HepG2 (cell line): ENCODE measurements around the gene TPST1. TPM values are rescaled to one million over a fixed set of nuclear protein-coding genes. Genes with fewer than 3 reads are reported as not detected.

Experiments used
- ATAC-seq: fragments of 200-7000 bp; cut with Tn5 transposase; 3 replicates; pipeline ENCODE4 v1.9.1; 2020; ENCODE audit warnings: mild to moderate bottlenecking, moderate library complexity
- BruUV-seq: library from RNA; stranded (reverse); fragments of 400-500 nt; replicated peaks from 2 replicates; lab custom pipeline; 2021; lab: Mats Ljungman, UMichigan
- CTCF ChIA-PET: fragments of 300-600 bp; formaldehyde crosslinking; extraction: SDS; loops from one replicate; lab custom pipeline; 2021; ENCODE audit warnings: low total read pairs, inconsistent platforms, low intra/inter-chr PET ratio; lab: Yijun Ruan, JAX
- POLR2A ChIA-PET: fragments of 350-600 bp; sonication (Branson Sonifier 250); formaldehyde crosslinking; loops from one replicate; lab custom pipeline; 2020; ENCODE audit warnings: antibody characterized with exemption, inconsistent platforms; lab: Yijun Ruan, JAX
- DNase-seq: peaks from one replicate; pipeline ENCODE4 v3.0.0-alpha.2; 2015; ENCODE audit warnings: low spot score
- FAIRE-seq: peaks from 3 replicates; lab custom pipeline; 2011; peaks lifted over from hg19 to GRCh38; lab: Jason Lieb, UNC
- H2AFZ ChIP-seq: one replicate; pipeline ENCODE4 v1.6.1; 2011; ENCODE audit warnings: low read length, inconsistent platforms
- H3K27ac ChIP-seq: fragments of 300-600 bp; 3 replicates; pipeline ENCODE4 v1.8.0; 2011; ENCODE audit warnings: mixed run types, mild to moderate bottlenecking, mixed read lengths, low read length, inconsistent platforms; ENCODE audit not compliant: insufficient read depth; ENCODE audit errors: extremely low read length
- H3K27me3 ChIP-seq, 2 experiments: fragments of 200-600 bp in 1 of 2; 2 replicates in 1 of 2; 3 replicates in 1 of 2; pipeline versions ENCODE4 v1.6.0 to v1.8.0; 2011; ENCODE audit warnings: low read length in 2 of 2, mild to moderate bottlenecking in 2 of 2, moderate library complexity in 2 of 2, inconsistent platforms in 1 of 2; ENCODE audit not compliant: insufficient read depth in 2 of 2, control insufficient read depth in 1 of 2
- H3K36me3 ChIP-seq, 2 experiments: fragments of 200-600 bp in 1 of 2; replicated peaks in 1 of 2; 2 replicates in 1 of 2; 3 replicates in 1 of 2; pipeline versions ENCODE4 v1.5.1 to v1.8.0; 2011; ENCODE audit warnings: low read length in 2 of 2, inconsistent platforms in 1 of 2; ENCODE audit not compliant: insufficient read depth in 2 of 2, control insufficient read depth in 1 of 2
- H3K4me1 ChIP-seq: 2 replicates; pipeline ENCODE4 v1.5.1; 2012; ENCODE audit warnings: low read length, inconsistent platforms; ENCODE audit not compliant: insufficient read depth
- H3K4me2 ChIP-seq: 2 replicates; pipeline ENCODE4 v1.6.0; 2011; ENCODE audit warnings: low read depth, low read length, inconsistent platforms
- H3K4me3 ChIP-seq, 3 experiments: fragments of 200-600 bp in 1 of 3; sonication (generic), shearing (Covaris generic) in 1 of 3; replicated peaks in 1 of 3; 2 replicates each; pipeline ENCODE4 v1.5.1; 2011 to 2016; ENCODE audit warnings: low read length in 3 of 3, inconsistent platforms in 2 of 3, low read depth in 2 of 3, mild to moderate bottlenecking in 2 of 3, control low read depth in 1 of 3, mixed read lengths in 1 of 3; ENCODE audit not compliant: insufficient read depth in 1 of 3
- H3K79me2 ChIP-seq: one replicate; pipeline ENCODE4 v1.6.1; 2011; ENCODE audit warnings: low read length, inconsistent platforms; ENCODE audit not compliant: insufficient read depth
- H3K9ac ChIP-seq: 2 replicates; pipeline ENCODE4 v1.6.0; 2011; ENCODE audit warnings: mild to moderate bottlenecking, low read depth, low read length, inconsistent platforms; ENCODE audit not compliant: insufficient read depth
- H3K9me3 ChIP-seq: 2 replicates; pipeline ENCODE4 v1.5.1; 2012; ENCODE audit warnings: mild to moderate bottlenecking, low read length
- H4K20me1 ChIP-seq: 2 replicates; pipeline ENCODE4 v1.6.0; 2011; ENCODE audit warnings: inconsistent platforms, mild to moderate bottlenecking, low read length, moderate library complexity; ENCODE audit not compliant: insufficient read depth
- ARHGAP35 ChIP-seq: sonication (generic); formaldehyde crosslinking; IDR thresholded peaks from 2 replicates; pipeline ENCODE4 v1.9.0; 2022; ENCODE audit warnings: mild to moderate bottlenecking, inconsistent platforms, moderate library complexity, missing genetic modification reagents, borderline replicate concordance
- ASH2L ChIP-seq: fragments of 300-600, 200-600 bp; sonication (generic); IDR thresholded peaks from 2 replicates; pipeline ENCODE4 v1.7.0; 2017; ENCODE audit warnings: low read depth, mild to moderate bottlenecking, moderate library complexity, mixed read lengths, low read length; ENCODE audit not compliant: insufficient read length
- CTCF ChIP-seq: sonication (generic); formaldehyde crosslinking; IDR thresholded peaks from 2 replicates; pipeline ENCODE4 v1.5.0; 2020; ENCODE audit warnings: mild to moderate bottlenecking, missing genetic modification reagents, moderate library complexity
- FOXA1 ChIP-seq, 2 experiments: fragments of 450-650 bp in 1 of 2; sonication (generic) in 1 of 2; formaldehyde crosslinking in 1 of 2; IDR thresholded peaks; 2 replicates each; pipeline versions ENCODE4 v1.4.0 to v1.6.1; 2016 to 2020; ENCODE audit warnings: missing genetic modification reagents in 1 of 2
- FOXC1 ChIP-seq: sonication (generic); formaldehyde crosslinking; IDR thresholded peaks from 2 replicates; pipeline ENCODE4 v1.8.0; 2022; ENCODE audit warnings: mild to moderate bottlenecking, missing genetic modification reagents, borderline replicate concordance
- IKZF4 ChIP-seq: sonication (generic); formaldehyde crosslinking; IDR thresholded peaks from 2 replicates; pipeline ENCODE4 v1.5.1; 2020; ENCODE audit warnings: borderline replicate concordance, mild to moderate bottlenecking, low read depth, missing genetic modification reagents; ENCODE audit errors: not compliant biosample characterization
- SAP130 ChIP-seq: IDR thresholded peaks from 2 replicates; pipeline ENCODE4 v1.6.1; 2016; ENCODE audit warnings: low read depth
- STAG1 ChIP-seq: sonication (generic); formaldehyde crosslinking; IDR thresholded peaks from 2 replicates; pipeline ENCODE4 v1.4.0; 2020; ENCODE audit warnings: missing genetic modification reagents
- TERF1 ChIP-seq: sonication (generic); formaldehyde crosslinking; IDR thresholded peaks from 2 replicates; pipeline ENCODE4 v1.8.0; 2022; ENCODE audit warnings: mild to moderate bottlenecking, missing genetic modification reagents, moderate library complexity
- ZBTB10 ChIP-seq: sonication (generic); formaldehyde crosslinking; IDR thresholded peaks from 2 replicates; pipeline ENCODE4 v1.4.0; 2020; ENCODE audit warnings: missing genetic modification reagents, borderline replicate concordance
- ZBTB8A ChIP-seq: sonication (generic); formaldehyde crosslinking; IDR thresholded peaks from 2 replicates; pipeline ENCODE4 v1.4.0; 2020; ENCODE audit warnings: mild to moderate bottlenecking, low read depth, missing genetic modification reagents, borderline replicate concordance
- ZNF281 ChIP-seq: sonication (generic); formaldehyde crosslinking; IDR thresholded peaks from 2 replicates; pipeline ENCODE4 v1.4.0; 2020; ENCODE audit warnings: missing genetic modification reagents, borderline replicate concordance
- WGBS: methylation state at CpG from one replicate; pipeline ENCODE4 v1.1.6; 2017; ENCODE audit warnings: low lambda C conversion rate; 5-methylcytosine and 5-hydroxymethylcytosine counted together
- in situ Hi-C: cut with HindIII; loops from 2 replicates; pipeline ENCODE4 v1.10.0; 2017; ENCODE audit warnings: low pct_unique_long_range_greater_than_20kb; ENCODE audit not compliant: extremely low pct_ligation_motif_present
- intact Hi-C: fragments of 100-400 bp; cut with micrococcal nuclease; formaldehyde crosslinking; loops from one replicate; pipeline ENCODE4 v1.10.0; 2022; ENCODE audit not compliant: unreplicated experiment
- polyA plus RNA-seq, 8 experiments: library from polyadenylated mRNA; depleted of rRNA in 3 of 8; stranded (reverse) in 7 of 8; unstranded in 1 of 8; fragments of >200 nt; fragmentation: Illumina TruSeq in 4 of 8; extraction: Trizol in 4 of 8; gene quantifications; 2 replicates each; pipeline versions ENCODE4 v1.2.1 to v1.2.3, GENCODE V29; 2011 to 2016; ENCODE audit warnings: low read depth in 4 of 8, missing spikeins in 1 of 8, mixed read lengths in 1 of 8; ENCODE audit not compliant: insufficient read depth in 1 of 8
- total RNA-seq, 5 experiments: library from RNA; depleted of rRNA; stranded (reverse); fragments of >200 nt; fragmentation: Illumina TruSeq; extraction: Trizol; gene quantifications; 2 replicates each; pipeline ENCODE4 v1.2.3, GENCODE V29; 2016; ENCODE audit warnings: low read depth in 1 of 5

TPST1 gene
- total and polyA plus RNA-seq, 2 of the 13 experiments (the other 11 are each of a cell fraction or from before 2014, with no cell fraction given), result 24.3 to 34.1 TPM

GRCh38 chr7:66348959-66349358 is 143.8 kb downstream of the TPST1 start (continued):
- TF ChIP-seq ZNF281 (CRISPR knock-in tag) (no peak), IKZF4 (CRISPR knock-in tag) (no peak), FOXC1 (CRISPR knock-in tag) (no peak), TERF1 (CRISPR knock-in tag) (no peak), ARHGAP35 (CRISPR knock-in tag) (no peak)

GRCh38 chr7:66352071-66352470 is 146.9 kb downstream of the TPST1 start:
- in situ Hi-C loops, result no loop called here
- DNase-seq, result no peak

More at GRCh38 chr7:66352071-66352470, 146.9 kb downstream of the TPST1 start:
- no peaks in the 10 kb centered on the region for H4K20me1 ChIP-seq
- H3K27me3 ChIP-seq, result no peaks in the 10 kb centered on the region
- intact Hi-C loops, result no loop called here
- POLR2A ChIA-PET, result no interaction called here
- peak; percentile 4 for FAIRE-seq
- peaks cover 1 to 3% of the 10 kb centered on the region in 2 experiments; a peak in 1 of 5 replicates for H3K36me3 ChIP-seq
- 50% methylated on average over 4 of the region's 4 CpGs for WGBS
- H3K79me2 ChIP-seq, result no peaks in the 10 kb centered on the region
- H3K9ac ChIP-seq, result no peak overlapping the region
- H3K27ac ChIP-seq, result peak overlapping the region; percentile 32
- H3K4me1 ChIP-seq, result peaks cover 39% of the 10 kb centered on the region
- H3K4me3 ChIP-seq, result no peak overlapping the region
- no peaks in the 10 kb centered on the region for H3K9me3 ChIP-seq
- no peak overlapping the region for H2AFZ ChIP-seq
- TF ChIP-seq STAG1 (peak; percentile 33), CTCF (peak; percentile 32), ZBTB10 (CRISPR knock-in tag) (no peak), SAP130 (peak; percentile 15; the same call in 1 of the 2 replicates), FOXA1 (IDR thresholded peaks at IDR 0.05) (no peak), FOXA1 (CRISPR knock-in tag; IDR thresholded peaks at IDR 0.05) (0 out of 2 replicates have a peak, but pooled peaks have one; percentile 36), ZBTB8A (no peak), ASH2L (peak; percentile 23)
- BruUV-seq, result no TSS peak
- H3K4me2 ChIP-seq, result no peak overlapping the region
- ATAC-seq, result peak; percentile 77
- CTCF ChIA-PET, result no interaction called here
